PC-9 (cell line): ENCODE results near the gene AAR2.

ENCODE experiments used
- EZH2 ChIP-seq: fragments of 200-600 bp; sonication (generic); IDR thresholded peaks from 2 replicates; pipeline ENCODE4 v1.8.0; 2017; ENCODE audit warnings: antibody characterized with exemption, low read depth
- TF ChIP-seq, protein P1 (sequence below): fragments of 200-600 bp; sonication (generic); conservative IDR thresholded peaks from 2 replicates; pipeline ENCODE4 v1.6.1; 2017; ENCODE audit warnings: mixed run types, antibody characterized with exemption, mild to moderate bottlenecking, moderate library complexity

GRCh38 chr20:36246401-36246800, 10.1 kb downstream of the AAR2 start:
- TF ChIP-seq, protein P1, sequence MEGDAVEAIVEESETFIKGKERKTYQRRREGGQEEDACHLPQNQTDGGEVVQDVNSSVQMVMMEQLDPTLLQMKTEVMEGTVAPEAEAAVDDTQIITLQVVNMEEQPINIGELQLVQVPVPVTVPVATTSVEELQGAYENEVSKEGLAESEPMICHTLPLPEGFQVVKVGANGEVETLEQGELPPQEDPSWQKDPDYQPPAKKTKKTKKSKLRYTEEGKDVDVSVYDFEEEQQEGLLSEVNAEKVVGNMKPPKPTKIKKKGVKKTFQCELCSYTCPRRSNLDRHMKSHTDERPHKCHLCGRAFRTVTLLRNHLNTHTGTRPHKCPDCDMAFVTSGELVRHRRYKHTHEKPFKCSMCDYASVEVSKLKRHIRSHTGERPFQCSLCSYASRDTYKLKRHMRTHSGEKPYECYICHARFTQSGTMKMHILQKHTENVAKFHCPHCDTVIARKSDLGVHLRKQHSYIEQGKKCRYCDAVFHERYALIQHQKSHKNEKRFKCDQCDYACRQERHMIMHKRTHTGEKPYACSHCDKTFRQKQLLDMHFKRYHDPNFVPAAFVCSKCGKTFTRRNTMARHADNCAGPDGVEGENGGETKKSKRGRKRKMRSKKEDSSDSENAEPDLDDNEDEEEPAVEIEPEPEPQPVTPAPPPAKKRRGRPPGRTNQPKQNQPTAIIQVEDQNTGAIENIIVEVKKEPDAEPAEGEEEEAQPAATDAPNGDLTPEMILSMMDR, result no peak
- TF ChIP-seq EZH2, result no peak
